NCI-H2029 (cell line): ENCODE results near the gene GTF2F1.
A peak's percentile ranks its signal among the peaks of the same experiment; 100 is the strongest.
"Not testable (repeated sequence)": the region's sequence is repeated elsewhere in the genome, so short reads cannot be mapped to it uniquely, and the experiment has no call there.

Experiments
- DNase-seq: peaks from one replicate; lab custom pipeline; 2025; lab: John Stamatoyannopoulos, UW

Gene GTF2F1

DNA sequence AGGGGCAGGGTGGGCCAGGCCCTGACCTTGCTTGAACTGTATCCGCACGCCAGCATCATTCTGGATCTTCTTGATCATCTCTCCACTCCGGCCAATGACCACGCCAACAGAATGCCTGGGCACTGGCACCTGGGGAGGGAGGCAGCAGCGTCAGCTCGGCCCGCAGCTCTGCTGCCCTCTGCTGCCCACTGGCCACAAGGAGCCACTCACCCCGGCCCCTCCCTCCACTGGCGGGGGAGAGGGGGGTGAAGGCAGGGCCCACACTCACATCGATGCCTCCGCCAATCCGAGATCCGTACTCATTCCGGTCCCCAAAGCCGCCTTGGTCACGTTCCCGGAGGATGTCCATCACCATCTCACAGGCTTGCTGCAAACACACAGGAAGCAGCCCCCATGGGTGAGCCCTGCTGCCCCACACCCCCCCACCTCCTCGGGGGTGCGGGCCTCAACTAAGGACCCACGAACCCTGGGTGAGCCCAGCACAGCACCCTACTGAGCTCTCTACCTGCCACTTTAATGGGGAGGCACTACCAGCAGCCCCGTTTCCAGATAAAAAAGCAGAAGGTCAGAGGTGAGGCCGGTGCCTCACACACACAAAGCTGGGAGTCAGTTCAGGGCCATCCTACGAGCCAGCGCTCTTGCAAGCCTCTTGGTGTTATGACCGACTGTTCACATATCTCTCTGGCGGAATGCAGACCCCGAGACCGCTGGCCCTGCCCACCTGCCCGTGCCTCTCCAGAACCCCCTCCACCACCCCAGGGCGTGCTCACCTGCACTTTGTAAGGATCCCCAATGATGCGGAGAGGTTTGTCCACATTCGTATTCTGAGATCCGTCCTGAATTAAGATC lies 25.0 kb upstream of the GTF2F1 start:
- DNase-seq, result no peak

DNA sequence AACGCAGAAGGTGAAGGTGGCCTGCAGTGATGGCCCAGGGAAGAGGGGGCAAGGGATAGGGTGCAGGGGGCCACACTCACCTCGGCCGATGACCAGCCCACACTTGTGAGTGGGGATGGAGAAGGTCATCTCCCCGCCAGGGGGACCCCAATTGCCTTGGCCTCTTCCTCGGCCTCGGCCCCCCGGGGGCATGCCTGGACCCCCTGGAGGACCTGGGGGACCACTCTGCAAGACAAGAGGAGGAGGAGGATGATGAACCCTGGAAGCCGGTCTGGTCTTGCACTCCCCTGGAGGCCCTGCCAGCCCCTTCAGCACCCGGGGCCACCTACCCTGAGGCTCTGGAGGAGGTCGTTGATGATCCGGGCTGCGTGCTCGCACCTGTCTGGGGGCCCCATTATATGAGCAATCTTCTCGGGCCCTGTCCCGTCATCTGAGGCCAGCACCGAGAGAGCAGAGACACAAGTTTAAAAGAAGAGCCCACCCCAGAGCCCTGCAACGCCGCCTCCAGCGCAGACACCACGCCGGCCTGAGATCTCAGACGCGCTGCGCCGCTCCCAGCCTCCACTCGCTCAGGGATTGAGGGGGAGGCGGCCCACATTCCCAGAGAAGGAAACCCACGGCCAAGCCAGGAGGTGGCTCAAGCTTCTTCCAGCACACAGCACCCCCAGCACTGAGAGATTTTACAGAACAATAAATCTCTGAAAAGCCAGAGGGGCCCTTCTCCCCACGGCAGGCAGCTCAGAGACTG lies 23.9 kb upstream of the GTF2F1 start:
- no peak for DNase-seq

DNA sequence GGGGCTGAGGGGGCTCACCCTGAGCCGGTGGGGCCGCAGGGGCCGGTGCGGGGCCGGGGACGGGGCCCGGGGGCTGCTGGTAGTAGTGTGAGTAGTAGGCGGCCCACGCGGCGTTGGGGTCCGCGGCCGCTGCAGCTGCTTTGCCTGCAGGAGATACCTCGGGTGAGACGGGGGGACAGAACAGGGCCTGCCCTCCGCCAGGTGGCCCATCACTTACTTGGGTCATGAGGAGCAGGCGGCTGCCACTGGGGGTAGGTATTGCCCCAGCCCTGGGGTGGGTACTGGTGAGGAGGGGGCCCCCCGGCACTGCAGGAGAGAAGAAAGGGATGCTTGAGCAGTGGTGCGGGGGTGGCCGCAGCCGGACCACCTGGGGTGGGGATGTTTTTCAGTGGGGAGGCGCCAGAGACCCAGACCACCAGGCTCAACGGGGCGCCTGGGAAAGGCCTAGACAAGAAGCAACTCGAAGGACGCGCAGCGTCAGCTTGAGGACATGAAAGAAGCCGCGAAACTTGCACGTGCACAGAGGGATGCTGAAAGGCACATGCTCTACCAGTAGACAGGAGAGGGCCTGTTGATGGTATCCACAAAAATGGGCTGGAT lies 22.7 kb upstream of the GTF2F1 start:
- no peak for DNase-seq

DNA sequence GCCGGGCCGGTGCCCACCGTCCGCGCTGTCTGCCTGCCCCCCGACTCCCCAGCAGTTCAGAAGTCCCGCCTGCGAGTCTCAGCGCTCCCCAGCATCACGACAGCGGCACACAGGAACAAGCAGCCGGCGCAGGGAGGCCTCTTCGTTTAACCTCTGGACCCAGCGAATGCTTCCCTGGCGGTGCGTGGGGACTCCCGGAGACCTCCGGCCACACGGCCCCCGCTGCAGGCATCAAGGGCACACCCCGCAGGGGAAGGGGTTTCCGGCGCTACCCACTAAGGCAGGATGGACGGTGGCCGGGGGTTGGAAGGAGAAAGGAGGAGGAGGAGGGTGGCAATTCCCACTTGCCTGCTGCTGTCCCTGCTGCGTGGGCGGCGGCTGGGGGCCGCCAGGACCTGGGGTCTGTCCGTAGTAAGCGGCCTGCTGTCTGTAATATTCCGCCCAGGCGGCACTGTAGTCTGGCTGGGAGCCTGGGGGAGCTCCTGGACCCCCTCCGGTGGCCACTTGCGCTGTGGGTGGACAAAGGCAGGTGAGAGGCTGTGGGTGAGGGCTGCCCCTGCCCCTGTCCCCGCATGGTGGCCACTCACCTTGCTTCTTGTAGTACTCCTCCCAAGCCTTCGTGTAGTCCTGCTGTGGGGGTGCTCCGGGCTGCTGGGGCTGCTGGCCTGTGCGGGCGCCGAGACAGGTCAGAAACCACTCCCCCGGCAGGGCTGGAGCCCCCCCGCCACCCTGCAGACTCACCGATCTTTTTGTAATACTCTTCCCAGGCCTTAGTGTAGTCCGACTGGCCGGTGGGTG lies 22.0 kb upstream of the GTF2F1 start:
- no peak for DNase-seq

DNA sequence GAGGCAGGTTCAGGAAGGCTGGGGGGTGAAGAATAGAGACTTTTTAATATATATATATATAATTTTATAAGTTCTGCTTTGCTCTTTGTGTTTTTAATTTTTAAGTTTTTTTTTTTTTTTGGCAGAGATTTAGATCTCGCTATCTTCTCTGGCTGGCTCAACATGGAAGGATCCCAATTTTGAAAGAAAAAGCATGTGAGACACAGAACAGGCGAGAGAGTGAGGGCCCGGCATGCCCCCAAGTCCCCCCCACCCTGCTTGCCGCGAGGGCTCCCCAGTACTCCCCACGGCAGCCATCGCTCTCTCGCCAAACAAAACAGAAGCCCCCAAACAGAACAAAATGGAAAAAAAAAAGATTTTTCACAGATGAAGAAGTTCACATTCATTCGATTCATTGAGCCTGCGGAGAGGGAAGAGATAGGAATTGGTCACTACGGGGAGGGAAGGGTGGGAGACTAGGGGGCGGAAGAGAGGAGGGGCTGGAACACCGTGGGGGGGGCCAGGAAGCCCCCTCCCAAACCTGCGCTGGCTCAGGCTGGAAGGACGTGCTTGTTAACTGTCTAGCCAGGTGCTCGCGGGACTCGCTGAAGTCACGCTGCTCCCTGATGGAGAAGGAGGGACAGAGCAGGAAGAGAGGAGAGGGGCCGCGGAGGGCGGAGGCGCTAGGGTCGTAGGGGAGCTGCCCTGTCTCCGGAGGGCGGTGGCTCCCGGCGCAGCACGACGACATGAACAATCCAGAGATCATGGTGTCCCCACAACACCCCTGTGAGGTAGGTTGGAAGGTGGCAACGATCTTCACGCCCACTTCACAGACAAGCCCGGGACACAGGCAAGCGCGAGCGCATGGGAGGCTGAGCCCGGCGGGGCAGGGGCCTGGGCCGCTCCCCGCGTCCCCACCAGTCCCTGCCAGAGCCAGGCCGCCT lies 21.0 kb upstream of the GTF2F1 start:
- no peak for DNase-seq

DNA sequence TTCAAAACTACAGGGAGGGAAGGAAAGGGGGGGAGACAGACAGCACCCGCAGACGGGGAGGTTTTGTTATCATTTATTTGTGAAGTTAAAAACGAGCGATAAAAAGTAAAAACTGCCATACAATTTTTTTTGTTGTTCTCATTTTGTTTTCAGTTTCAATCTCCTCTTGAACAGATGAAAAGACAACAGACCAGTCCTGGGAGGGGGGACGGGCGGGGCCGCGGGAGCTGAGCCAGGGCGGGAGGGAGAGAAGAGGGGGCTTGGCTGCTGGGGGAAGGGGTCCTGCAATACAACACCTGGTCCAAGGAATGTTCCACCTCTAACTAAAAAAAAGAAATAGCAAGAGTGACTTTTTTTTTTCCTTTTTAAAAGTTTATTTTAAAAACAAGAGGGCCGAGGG lies 20.3 kb upstream of the GTF2F1 start:
- DNase-seq, result no peak

DNA sequence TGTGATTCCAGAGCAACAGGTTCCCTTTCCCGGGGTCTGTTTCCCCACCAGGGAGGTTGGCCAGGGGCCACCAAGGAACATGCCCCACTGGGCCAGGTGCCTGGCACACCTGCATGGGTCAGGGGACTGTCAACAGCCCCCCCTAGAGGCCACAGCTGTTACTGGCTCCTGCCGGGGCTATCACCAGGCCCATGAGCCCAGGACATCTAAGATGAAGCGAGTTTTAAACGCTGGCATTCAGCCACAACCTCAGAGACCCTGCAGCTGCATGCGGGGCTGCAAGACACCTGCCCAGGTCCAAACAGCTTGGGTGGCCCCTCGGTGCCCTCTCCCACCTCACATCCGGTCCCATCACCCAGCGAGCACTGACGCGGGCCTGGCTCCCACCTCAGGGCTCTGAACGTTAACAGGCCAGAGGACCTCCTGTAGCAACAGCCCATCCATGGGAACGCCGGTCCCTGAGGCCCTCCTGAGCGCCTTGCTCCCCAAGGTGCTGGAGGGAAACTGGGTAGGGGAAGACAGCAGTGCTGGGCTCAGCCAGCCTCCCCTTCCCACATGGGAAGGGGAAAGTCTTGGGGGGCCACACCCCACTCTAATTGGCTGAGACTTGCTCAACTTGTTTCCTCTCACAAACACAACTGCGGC lies 19.6 kb upstream of the GTF2F1 start:
- DNase-seq, result peak; percentile 16

DNA sequence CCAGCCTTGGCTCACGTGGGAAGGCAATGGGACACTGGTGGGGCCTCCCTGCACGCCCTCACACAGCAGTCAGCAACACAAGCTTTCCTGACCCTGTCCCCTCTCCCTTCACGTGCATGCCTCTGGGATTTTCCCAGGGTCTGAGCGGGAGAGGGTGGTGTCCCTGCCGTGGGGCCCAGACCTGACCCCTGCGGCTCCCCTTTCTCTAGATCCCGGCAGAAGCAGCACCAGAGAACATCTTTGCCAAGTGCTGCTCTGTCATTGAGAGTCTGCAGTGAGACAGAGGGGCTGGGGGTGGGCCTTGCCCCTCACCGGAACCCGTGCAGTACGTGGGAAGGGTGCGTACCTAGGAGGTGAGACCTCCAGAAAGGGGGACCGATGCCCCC lies 19.1 kb upstream of the GTF2F1 start:
- no peak for DNase-seq

DNA sequence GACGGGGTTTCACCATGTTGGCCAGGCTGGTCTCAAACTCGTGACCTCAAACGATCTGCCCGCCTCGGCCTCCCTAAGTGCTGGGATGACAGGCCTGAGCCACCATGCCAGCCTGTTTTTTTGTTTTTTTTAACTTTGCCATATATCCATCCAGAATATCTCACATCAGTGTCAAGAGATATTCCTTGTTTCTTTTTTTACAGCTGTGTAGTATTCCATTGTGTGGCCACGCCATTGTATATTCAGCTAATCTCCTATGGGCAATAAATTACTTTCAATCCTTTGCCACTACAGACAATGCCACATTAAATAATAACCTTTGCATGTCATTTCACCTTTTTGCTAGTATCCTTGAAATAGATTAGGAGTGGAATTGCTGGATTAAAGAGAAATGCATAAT lies 16.4 kb upstream of the GTF2F1 start:
- DNase-seq, result no peak

DNA sequence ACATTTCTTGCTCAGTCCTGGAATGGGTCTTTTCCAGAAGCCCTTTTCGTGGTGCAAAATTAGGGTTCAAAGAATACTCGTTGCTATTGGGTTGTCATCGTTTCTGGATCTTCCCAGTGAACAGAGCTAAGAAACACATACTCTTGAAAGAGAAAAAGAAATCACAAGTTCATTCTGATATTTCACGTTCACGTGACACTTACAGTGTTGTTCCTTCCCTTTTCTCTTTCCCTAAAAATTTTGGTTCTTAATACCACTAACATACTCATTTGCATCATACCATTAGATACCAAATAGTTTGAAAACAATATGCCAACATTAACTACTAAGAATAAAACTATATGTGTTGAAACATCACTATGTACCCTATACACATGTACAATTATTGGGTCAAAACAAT lies 13.4 kb upstream of the GTF2F1 start:
- DNase-seq, result no peak

DNA sequence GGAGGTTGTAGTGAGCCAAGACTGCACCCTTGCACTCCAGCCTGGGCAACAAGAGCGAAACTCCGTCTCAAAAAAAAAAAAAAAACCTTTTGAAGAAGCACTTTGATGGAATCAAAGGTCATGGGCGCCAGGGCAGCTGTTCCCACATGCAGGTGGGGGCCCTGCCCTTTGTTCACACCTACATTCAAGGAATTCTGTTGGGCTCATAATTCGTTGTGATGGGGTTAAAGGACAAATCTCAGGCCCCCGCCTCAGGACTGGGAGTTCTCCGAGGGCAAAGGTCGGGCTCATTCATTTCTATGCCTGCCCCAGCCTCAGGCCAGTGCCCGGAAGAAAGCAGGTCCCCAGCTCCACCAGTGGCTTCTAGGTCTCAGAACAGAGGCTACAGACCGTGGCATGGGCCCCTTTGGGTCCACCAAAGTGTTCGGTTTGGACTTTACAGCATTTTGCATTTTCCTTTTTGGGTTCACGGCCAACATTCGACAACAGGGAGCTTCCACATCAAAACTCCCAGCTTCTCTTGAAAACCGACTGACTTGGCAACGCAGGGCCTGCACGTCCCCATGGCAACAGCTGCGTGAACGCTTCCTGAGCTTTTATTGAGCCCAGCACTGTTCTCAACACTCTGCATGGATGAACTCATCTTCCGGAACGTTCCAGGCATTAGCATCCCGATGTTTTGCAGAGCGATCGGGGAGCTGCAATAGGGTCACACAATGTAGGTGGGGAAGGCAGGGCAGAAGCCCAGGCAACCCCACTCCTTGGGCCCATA lies 10.1 kb upstream of the GTF2F1 start:
- no peak for DNase-seq

DNA sequence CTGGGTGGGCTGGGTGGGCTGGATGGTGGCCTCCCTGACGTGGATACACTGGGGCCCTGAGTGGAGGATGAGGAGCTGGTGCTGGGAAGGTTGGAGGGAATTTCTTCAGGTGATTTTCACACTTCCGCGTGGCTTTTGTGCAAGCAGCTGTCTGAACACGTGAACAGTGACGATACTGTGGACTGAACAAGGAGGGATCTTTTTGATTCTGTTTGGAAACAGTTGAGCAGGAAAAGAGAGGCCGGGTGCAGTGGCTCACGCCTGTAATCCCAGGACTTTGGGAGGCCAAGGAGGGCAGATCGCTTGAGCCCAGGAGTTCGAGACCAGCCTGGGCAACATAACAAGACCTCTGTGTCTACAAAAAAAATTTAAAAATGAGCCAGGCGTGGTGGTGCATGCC lies 9.1 kb upstream of the GTF2F1 start:
- DNase-seq, result no peak

DNA sequence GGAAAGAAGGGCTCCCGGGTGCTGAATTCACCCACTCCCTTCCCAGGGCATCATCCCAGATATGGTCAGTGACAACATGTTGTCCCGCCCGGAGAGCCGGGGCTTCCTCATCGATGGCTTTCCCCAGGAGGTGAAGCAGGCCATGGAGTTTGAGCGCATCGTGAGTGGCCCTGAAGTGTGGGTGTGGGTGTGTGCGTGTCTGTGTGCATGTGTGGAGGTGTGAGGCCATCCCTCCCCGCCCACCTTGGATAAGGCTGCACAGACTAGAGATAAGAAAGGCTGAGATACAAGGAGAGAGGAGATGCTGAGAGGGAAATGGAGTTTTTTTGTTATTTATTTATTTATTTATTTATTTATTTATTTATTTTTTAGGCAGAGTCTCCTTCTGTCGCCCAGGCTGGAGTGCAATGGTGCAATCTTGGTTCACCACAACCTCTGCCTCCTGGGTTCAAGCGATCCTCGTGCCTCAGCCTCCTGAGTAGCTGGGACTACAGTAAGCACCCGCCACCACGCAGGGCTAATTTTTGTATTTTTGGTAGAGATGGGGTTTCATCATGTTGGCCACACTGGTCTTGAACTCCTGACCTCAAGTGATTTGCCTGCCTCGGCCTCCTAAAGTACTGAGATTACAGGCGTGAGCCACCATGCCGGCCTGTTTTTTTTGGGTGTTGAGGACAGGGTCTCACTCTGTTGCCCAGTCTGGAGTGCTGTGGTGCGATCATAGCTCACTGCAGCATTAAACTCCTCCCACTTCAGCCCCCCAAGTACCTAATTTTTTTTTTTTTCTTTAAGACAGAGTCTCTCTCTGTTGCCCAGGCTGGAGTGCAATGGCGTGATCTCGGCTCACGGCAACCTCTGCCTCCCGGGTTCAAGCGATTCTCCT lies 7.3 kb upstream of the GTF2F1 start:
- DNase-seq, result not testable (repeated sequence)

DNA sequence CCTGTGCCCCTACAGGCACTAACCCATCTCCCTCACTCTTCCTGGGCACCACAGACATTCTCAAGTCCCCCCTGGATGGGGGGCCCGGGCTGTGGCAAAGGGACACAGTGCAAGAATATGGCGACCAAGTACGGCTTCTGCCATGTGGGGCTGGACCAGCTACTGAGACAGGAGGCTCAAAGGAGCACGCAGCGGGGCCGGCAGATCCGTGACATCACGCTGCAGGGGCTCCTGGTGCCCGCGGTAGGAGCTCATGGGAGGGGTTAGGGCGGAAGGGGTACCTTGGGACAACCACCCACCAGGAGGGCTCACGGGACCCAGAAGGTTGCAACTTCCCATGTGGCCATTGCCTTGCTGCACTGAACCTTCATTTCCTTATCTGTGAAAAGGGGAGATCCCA lies 3.3 kb upstream of the GTF2F1 start:
- DNase-seq, result no peak

DNA sequence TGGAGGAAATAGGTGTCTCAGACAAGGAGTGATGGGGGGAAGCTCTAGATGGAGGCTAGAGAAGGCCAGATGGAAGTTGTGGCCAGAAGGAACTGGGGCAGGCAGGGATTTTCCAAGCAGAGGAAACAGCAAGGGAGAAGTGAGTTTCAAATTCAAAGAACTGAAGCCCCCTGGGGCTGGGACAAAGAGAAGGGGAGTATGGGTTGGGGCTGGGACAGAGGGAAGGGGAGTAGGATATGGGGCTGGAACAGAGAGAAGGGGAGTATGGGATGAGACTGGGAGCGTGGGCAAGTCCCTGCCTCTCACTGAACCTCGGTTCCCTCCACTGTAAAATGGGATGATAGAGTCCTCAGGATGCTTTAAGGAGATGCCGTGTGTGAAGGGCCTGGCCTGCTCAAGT lies 1.9 kb upstream of the GTF2F1 start:
- DNase-seq, result no peak

DNA sequence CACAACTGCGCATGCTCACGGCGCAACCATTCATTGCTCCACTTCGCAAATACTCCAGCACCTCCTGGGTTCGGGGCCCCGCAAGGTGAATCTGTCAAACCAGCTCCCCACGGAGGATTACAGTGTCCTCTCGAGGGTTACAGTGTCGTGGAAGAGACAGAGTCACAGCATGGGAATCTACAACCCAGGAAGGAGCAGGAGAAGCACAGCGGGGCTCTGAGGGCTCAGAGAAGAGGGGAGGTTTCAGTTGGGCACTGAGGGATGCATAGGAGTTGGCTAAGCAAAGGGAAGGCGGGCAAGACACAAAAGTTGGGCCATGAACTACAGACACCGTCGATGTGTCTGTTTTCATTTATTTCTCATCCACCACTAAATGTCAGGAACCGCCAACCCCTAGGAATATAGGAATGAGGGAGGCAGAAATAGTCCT lies 1.0 kb upstream of the GTF2F1 start:
- no peak for DNase-seq

DNA sequence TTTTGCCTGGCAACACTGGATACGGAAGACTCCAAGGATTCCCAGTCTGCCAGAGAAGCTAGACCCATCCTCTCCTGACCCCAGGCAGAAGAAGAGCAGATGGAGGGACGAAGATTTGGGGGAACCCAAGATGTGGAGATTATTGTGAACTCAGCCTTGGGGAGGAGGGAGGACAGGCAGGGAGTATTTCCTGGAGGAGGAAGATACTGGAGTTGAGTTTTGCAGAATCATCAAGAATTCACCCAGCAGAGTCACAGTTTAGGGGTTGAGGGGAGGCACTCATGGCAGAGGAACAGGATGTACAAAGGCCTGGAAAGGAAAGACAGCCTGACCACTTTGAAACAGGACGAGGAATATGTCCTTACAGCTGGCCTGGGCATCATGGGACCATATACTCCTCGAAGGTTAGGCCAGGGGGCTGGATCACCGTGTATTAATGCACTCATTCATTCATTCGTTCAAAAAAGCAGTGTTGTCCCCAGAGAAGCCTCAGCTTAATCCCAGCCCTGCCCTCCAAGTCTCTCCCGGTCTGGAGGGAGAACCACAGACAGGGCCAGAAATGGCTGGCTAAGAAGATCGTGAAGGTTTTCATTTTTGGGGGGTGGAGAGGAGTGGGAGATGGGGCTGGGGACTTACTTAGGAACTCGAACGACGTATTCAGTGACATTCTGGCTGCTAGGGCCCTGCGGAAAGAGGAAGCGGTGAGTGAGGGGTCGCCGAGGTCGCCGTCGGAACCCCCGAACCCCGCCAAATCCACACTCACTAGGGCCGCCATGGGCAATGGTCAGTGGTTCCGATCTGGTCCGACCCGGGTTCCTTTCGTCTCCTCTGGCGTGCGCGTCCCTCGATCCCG lies 517 bp downstream of the GTF2F1 start:
- no peak for DNase-seq

DNA sequence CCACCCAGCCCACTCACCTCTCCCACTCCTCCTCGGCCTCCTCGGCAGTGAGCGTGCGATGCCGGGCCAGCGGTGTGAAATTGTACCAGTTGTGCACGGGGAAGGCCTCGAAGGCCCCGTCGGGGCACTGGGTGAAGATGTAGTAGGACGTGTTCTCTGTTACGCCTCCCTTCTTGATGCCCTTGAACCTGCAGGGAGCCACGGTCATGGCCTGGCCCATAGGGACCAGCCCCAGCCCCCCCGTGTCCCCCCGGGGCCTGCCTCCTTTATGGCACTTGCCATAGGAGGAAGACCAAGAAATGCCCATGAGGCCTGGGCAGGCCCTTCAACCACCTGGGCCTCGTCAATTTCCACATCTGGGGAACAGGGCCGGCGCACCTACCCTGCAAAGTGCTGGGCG lies 5.6 kb downstream of the GTF2F1 start:
- no peak for DNase-seq
